GM12864 (cell line): Measurements from ENCODE around the gene KIF5A.

ENCODE experiments used
- DNase-seq: peaks from one replicate; pipeline ENCODE4 v3.0.0-alpha.2; 2011; ENCODE audit warnings: low read depth
- H3K4me3 ChIP-seq: 2 replicates; pipeline ENCODE4 v1.5.1; 2011; ENCODE audit warnings: mild to moderate bottlenecking, low read depth, low read length, control low read depth
- TF ChIP-seq, protein P1 (sequence below): IDR thresholded peaks from 2 replicates; pipeline ENCODE4 v1.5.1; 2011; ENCODE audit warnings: low read depth, mild to moderate bottlenecking, moderate library complexity, low read length, control low read depth, inconsistent platforms; ENCODE audit errors: missing control alignments

Gene KIF5A

DNA sequence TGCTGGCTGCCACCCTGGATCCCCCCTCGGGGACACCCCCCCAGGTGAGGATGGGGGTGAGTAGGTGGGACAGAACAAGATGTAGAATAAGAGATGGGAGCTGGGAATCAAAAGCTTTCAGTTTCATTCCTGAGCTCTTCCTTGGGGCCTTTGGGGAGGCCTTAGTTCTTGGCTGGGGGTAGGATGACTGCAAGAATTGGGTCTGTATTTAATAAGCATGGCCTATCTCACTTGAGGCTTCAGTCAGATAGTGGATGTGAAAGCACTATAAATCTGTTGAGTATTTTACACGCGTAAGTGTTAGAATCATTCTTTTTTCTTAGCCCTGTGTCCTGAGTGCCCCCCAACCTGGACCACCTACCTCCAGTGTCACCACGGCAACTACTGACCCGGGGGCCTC lies 22.7 kb upstream of the KIF5A start:
- DNase-seq = no peak
- TF ChIP-seq, protein P1, sequence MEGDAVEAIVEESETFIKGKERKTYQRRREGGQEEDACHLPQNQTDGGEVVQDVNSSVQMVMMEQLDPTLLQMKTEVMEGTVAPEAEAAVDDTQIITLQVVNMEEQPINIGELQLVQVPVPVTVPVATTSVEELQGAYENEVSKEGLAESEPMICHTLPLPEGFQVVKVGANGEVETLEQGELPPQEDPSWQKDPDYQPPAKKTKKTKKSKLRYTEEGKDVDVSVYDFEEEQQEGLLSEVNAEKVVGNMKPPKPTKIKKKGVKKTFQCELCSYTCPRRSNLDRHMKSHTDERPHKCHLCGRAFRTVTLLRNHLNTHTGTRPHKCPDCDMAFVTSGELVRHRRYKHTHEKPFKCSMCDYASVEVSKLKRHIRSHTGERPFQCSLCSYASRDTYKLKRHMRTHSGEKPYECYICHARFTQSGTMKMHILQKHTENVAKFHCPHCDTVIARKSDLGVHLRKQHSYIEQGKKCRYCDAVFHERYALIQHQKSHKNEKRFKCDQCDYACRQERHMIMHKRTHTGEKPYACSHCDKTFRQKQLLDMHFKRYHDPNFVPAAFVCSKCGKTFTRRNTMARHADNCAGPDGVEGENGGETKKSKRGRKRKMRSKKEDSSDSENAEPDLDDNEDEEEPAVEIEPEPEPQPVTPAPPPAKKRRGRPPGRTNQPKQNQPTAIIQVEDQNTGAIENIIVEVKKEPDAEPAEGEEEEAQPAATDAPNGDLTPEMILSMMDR = no peak
- no peak overlapping the region for H3K4me3 ChIP-seq

DNA sequence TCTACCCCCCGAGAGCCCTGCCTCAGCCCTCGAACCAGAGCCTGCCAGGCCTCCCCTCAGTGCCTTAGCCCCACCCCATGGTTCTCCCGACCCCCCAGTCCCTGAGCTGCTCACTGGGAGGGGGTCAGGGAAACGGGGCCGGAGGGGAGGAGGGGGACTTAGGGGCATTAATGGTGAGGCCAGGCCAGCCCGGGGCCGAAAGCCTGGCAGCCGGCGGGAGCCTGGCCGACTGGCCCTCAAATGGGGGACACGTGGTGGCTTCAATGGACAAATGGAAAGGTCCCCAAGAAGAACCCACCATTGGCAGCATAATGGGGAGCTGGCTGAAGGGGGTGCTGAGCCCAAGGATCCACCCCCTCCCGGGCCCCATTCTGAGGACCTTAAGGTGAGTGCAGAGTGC lies 21.7 kb upstream of the KIF5A start:
- TF ChIP-seq, protein P1 = no peak

DNA sequence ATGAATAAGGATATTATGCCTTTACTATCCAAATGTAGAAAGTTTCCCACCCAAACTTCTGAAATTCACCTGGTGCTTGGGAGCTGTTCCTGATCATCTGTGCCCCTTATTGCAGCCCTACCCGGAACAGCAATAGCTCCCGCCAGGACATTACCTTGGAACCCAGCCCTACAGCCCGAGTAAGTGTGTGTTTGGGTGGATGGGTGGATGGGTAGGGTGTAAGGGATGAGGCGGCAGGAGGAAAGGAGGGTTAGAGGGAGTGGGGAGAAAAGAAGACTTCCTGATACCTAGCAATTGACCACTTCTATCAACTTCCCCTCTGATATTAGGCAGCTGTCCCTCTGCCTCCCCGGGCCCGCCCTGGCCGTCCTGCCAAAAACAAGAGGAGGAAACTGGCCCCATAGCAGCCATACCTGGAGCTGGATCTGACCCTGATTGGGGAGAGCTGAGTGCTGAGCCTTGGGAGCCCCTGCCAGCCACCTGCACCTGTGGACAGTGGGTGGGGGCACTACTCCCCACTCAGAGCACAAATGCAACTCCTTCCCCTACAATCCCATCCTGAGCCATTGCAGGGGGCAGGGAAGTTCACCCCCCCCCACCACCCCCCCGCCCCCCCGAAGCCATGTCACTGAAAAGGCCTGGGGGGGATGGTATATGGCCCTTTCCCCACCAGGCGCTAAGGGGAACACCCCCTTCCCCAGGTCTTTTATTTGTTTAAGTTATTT lies 20.9 kb upstream of the KIF5A start:
- TF ChIP-seq, protein P1 = no peak
- DNase-seq = no peak
- H3K4me3 ChIP-seq = no peak overlapping the region

More for the DNA sequence above, 21.7 kb upstream of the KIF5A start:
- no peak for DNase-seq
- H3K4me3 ChIP-seq = no peak overlapping the region

DNA sequence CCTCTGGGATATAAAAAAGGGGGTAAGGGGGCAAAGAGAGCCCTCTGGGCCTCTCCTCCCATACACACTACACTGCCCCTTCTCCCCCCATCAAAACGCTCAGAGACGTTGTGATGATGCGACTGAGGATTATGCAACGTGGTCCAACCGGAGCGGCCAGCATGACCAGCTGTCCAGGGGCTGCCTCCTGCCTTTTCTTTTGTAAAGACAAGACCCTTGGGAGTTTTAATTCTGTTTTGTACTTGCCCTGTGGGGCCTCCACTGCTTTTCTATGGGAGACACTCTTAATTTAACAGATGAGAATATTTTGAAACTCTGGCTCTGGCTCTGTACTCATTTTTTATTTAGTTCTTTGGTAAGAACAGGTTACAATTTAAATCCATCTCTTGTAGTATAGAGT lies 20.0 kb upstream of the KIF5A start:
- DNase-seq = no peak

DNA sequence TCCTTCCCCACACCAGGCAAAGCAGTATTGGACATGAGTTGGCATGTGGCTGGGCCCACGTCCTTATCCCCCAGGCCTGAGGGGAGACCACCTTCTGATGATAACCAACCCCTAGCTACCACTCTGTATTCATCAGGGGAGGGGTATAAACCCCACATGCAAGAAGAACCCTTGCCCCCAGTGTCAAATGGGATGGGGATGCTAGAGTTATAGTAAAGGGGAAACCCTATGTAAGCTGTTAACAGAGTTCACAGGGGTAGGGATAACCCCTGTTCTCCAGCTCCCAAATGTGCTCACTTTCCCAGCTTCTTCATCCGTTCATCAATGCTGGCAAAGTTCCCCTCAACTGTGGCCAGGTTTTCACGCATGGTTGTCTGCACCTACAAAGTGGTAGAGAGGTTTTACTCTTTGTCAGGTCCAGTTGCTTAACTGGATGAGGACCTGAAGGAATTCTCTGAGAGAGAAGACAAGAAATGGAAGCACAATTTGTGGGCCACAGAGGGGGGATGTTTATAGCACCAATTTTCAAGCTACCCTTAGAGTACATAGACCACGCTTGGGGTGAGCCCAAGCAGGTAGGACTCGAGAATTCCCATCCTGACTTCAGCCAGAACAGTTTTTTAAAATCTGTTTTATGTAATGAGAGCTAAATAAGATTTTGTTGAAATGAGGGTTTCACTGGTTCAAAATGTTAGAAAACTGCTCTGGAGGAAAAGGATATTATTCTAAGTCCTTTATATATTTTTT lies 19.3 kb upstream of the KIF5A start:
- no peak for DNase-seq

More for the DNA sequence above, 20.0 kb upstream of the KIF5A start:
- TF ChIP-seq, protein P1 = no peak
- H3K4me3 ChIP-seq = no peak overlapping the region

DNA sequence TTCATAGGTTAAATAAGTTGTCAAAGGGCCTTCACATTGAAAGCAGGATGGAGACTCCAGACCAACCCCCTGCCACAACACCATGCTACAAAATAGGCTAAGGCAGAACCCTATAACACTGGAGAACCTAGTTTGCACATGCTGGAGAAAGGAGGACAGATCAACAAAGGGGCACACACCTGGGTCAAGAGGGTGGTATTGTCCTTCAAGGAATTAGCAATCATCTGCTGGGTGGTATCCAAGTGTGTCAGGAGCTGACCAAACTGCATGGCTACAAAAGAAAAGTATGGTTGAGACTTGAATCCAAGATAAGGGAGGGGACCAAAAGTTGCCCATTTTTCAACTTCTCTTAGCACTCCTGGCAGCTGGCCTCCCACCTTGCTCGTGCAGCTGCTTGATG lies 18.0 kb upstream of the KIF5A start:
- DNase-seq = no peak
- H3K4me3 ChIP-seq = no peak overlapping the region
- TF ChIP-seq, protein P1 = no peak

More for the DNA sequence above, 19.3 kb upstream of the KIF5A start:
- TF ChIP-seq, protein P1 = no peak
- no peak overlapping the region for H3K4me3 ChIP-seq
